DMS153 (cell line): ENCODE measurements around the gene EXOC4.

ENCODE experiments used
- DNase-seq: peaks from one replicate; lab custom pipeline; 2025; lab: John Stamatoyannopoulos, UW

Gene EXOC4

GRCh38 chr7:133364959-133365690 is 112.2 kb downstream of the EXOC4 start:
- no peak for DNase-seq

GRCh38 chr7:133365917-133366316 is 113.0 kb downstream of the EXOC4 start:
- no peak for DNase-seq

- no peak for DNase-seq
Observed at GRCh38 chr7:133367561-133367960, 114.7 kb downstream of the EXOC4 start.

GRCh38 chr7:133369130-133369529 is 116.3 kb downstream of the EXOC4 start:
- no peak for DNase-seq

GRCh38 chr7:133371616-133372015 is 118.7 kb downstream of the EXOC4 start:
- no peak for DNase-seq

- no peak for DNase-seq
Observed at GRCh38 chr7:133372337-133372736, 119.5 kb downstream of the EXOC4 start.

- no peak for DNase-seq
Observed at GRCh38 chr7:133376514-133376913, 123.6 kb downstream of the EXOC4 start.

GRCh38 chr7:133381965-133382364 is 129.1 kb downstream of the EXOC4 start:
- no peak for DNase-seq

GRCh38 chr7:133382775-133383559 is 130.1 kb downstream of the EXOC4 start:
- DNase-seq = no peak

- DNase-seq = no peak
Observed at GRCh38 chr7:133386205-133386604, 133.3 kb downstream of the EXOC4 start.

GRCh38 chr7:133389727-133390126 is 136.8 kb downstream of the EXOC4 start:
- DNase-seq = no peak

GRCh38 chr7:133391206-133391605 is 138.3 kb downstream of the EXOC4 start:
- no peak for DNase-seq

- no peak for DNase-seq
Observed at GRCh38 chr7:133394369-133394768, 141.5 kb downstream of the EXOC4 start.

- no peak for DNase-seq
Observed at GRCh38 chr7:133395551-133395950, 142.7 kb downstream of the EXOC4 start.

GRCh38 chr7:133398506-133398905 is 145.6 kb downstream of the EXOC4 start:
- no peak for DNase-seq

- DNase-seq = no peak
Observed at GRCh38 chr7:133401225-133401624, 148.3 kb downstream of the EXOC4 start.

GRCh38 chr7:133408212-133408611 is 155.3 kb downstream of the EXOC4 start:
- no peak for DNase-seq

- no peak for DNase-seq
Observed at GRCh38 chr7:133409421-133409820, 156.5 kb downstream of the EXOC4 start.

GRCh38 chr7:133409966-133410365 is 157.1 kb downstream of the EXOC4 start:
- no peak for DNase-seq

GRCh38 chr7:133411395-133411794 is 158.5 kb downstream of the EXOC4 start:
- DNase-seq = no peak

GRCh38 chr7:133412942-133413341 is 160.1 kb downstream of the EXOC4 start:
- DNase-seq = no peak

- DNase-seq = no peak
Observed at GRCh38 chr7:133419041-133419440, 166.2 kb downstream of the EXOC4 start.

- DNase-seq = no peak
Observed at GRCh38 chr7:133423618-133424017, 170.7 kb downstream of the EXOC4 start.
